IPS DF 4.7 (cell line): ENCODE measurements around the gene METTL15.
"Not testable (repeated sequence)": the region's sequence is repeated elsewhere in the genome, so short reads cannot be mapped to it uniquely, and the experiment has no call there.

Experiments
- DNase-seq: peaks from one replicate; pipeline ENCODE4 v3.0.0-alpha.2; 2013; ENCODE audit warnings: low spot score; ENCODE audit errors: extremely low read depth

Gene METTL15, protein sequence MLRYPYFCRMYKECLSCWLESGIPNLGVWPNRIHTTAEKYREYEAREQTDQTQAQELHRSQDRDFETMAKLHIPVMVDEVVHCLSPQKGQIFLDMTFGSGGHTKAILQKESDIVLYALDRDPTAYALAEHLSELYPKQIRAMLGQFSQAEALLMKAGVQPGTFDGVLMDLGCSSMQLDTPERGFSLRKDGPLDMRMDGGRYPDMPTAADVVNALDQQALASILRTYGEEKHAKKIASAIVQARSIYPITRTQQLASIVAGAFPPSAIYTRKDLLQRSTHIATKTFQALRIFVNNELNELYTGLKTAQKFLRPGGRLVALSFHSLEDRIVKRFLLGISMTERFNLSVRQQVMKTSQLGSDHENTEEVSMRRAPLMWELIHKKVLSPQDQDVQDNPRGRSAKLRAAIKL

DNA sequence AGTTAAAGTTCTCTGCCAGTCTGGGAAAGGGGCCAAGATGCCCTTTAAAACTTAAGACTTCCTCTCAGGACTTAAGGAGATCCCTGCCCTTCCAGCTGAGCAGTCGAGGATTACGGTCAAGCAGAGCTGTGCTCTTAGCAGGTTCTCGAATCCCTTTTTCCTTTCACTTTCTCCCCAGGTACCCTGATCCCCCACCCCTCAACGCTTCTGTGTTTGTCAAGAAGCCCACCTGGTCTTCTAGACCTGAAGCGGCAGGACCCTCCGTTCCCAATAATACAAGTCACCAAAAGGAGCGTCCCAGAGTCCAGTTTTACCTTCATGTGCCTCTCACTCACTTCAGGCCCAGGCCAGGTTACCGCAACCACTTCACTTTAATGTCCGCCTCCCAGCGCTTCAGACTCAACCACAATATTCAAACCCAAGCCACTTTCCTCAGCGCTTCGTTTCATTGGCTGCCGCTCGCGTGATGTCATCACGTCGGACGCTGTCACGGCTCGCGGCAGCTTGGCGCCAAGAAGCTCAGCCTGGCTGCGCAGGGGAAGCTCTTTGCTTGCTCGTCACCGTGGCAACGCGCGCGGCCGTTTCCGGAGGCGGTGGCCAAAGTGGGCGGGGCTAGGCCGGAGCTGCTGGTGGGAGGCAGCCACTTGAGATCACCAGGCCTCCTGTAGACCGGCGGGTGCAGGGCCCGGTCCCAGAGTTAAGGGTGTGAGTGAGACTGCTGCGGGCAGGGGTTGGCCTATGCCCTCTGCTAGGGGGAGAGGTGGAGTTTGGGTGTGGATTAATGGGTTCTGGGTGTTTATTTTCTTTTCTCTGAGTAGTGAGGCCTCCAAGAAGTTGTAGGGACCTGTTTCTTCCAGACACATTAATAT lies at the start of gene METTL15, which contains the start of gene KIF18A:
Gene METTL15 (plus strand): TSS at position 639 of the 869 bp plus-strand sequence. CDS start 4,947 bp downstream, outside the sequence.
Gene KIF18A (minus strand): TSS at position 407 of the 869 bp plus-strand sequence. CDS start 10,209 bp downstream, outside the sequence.
- peak; percentile 80 for DNase-seq

DNA sequence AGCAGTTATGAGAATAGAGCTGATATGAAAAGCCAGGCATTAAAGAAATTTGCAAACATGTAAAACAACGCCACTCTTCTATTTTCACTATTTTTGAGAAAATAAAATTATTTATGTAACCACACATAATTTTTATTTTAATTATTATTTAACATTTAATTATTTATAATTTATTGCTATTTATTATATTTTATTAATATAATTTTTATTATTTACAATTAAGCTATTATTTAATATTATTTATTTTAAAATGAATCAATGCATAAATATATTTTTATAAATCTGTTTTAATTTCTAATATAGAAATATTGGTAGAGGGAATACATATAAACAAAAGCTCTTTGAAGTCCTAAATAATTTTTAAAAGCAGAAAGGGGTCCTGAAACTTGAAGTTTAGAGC lies 36.9 kb upstream of the METTL15 start:
- DNase-seq = no peak

DNA sequence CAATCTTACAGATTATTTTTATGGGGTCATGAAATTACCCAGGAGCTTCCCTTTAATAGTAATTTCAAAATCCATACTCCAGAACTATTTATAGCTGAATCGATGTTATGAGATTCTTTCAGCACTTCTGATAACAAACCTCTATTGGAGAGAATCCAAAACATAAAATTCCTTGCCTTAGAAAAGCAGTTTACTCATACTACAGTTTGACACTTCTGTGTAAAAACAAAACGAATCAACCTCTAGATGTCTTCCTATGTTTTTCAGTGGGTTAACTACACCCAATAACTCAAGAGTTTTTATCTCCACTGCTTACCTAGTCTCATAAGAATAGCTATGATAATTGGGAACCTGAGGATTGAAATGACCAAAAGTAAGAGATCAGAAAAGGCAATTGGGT lies 35.9 kb upstream of the METTL15 start:
- no peak for DNase-seq

DNA sequence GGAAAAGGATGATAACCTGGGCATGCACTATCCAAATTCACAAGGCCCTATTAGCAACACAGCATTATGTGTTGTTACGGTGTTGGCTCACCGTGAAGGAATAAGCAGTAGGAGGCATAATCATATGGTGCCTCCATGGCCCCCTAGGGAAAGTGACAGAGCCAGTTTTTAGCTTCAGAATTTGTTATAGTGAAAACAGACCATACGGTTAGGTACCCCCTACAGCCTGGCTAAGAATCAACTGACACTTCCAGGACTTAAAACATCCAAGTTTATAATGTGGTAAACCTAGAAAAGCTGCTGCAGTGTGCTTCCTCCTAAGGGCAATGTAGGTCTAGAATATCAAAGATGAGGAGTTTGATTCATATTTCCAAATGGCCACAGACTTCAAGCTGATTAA lies 30.7 kb upstream of the METTL15 start:
- DNase-seq = no peak

DNA sequence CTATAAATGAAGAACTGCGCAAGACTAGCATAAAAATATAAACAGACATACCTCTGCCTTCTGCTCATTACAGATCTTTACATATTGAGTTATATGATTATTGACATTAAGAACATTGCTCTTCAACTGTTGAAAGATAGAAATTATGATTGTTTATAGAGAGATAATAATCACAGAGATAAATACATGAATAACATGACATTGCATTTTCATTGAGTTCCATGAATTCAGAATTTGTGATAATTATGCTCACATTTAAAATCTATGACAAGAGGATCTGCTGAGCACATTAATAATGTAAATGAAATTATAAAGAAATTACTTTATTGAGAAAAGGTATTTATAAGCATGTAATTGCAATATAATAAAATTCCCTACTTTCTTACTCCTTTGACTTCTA lies 25.1 kb upstream of the METTL15 start:
- no peak for DNase-seq

DNA sequence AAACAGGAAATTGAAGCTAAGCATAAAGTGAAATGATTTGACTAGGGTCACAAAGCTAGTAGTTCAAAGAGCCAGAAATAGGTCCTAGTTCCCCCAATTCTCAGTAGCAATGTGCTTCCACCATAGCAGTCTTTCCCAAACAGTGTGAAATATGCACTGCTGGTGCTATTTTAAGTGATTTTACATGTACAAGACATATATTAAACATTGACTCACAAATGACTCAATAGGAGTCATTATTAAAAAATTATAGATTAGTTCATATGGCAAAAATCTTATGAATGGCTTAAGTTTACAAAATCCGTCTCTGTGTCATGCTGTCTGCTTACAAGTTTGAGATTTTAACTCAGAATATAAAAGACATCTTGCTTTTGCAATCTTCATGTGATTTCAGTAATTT lies 21.6 kb upstream of the METTL15 start:
- DNase-seq = no peak

DNA sequence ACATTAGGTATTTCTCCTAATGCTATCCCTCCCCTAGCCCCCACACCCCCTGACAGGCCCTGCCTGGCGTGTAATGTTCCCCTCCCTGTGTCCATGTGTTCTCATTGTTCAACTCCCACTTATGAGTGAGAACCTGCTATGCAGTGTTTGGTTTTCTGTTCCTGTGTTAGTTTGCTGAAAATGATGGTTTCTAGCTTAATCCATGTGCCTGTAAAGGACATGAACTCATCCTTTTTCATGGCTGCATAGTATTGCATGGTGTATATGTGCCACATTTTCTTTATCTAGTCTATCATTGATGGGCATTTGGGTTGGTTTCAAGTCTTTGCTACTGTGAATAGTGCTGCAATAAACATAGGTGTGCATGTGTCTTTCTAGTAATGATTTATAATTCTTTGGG lies 21.0 kb upstream of the METTL15 start:
- not testable (repeated sequence) for DNase-seq

DNA sequence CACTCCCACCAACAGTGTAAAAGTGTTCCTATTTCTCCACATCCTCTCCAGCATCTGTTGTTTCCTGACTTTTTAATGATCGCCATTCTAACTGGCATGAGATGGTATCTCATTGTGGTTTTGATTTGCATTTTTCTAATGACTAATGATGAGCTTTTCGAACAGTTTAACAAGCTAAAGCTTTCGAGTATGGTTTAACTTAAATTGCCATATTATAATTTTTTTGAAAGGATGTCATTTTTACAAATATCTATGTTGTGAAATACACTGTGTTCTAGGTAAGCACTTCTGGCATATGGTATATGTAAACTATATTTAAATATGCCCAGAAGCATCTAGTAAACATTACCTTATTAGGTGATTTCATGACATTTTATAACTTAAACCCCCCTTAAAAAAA lies 20.5 kb upstream of the METTL15 start:
- not testable (repeated sequence) for DNase-seq

DNA sequence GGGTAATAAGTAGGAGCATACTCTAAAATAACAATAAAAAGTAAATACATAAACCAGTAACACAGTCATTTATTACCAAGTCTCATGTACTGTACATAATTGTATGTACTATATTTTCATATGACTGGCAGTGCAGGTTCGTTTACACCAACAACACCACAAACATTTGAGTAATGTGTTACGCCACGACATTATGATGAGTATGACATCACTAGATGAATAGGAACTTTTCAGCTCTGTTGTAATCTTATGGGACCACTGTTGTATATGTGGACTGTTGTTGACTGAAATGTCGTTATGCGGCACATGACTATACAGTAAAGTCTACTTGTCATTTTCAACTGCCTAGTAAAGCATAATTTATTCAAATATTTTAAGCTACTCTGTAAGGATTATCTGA lies 18.8 kb upstream of the METTL15 start:
- DNase-seq = no peak

DNA sequence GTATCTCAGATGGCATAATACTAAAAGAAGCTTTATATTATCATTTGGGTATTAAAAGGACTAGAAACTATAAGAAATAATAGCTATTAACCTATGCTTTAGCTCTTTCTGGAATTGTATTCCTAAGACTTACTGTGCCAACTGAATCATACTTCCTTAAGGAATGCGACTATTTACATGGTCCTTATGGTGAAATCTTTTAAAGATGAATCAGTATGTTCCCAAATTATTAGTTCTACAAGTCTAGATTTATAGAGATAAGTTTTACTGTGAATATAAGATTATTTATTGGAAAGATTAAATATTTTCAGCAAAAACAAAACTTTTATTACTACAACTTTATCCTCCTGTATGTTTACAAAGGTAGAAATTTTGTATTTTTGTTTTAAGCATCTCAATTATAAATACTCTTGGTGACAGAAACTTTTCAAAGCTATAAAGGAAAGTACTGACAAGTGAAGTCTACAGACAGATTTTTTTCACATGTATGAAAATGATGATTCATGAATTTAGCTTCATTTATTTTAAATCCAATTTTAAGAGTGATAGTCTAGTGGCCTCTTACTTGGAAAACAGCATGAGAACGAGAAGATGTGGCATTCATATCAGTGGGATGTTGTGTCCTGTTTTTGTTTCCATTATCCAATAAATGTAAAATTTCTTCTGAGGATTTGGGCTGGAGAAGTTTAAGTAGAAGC lies 18.0 kb upstream of the METTL15 start:
- no peak for DNase-seq

DNA sequence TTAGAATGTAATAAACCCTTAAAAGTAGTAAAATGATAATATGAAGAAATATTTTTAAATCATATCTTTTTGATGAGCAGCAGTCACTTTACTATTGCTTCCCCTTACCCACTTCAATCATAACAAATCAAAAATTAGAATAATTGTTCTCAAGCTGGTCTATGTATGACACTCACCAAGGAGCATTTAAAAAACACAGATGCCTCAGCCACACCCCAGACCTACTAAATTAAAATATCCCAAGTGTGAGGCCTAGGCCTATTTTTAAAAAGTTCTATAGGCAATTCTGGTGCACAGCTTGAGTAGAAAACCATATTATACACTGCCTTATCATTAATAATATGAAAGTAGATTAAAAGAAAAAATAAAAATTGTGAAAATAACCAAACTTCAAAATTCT lies 15.4 kb upstream of the METTL15 start:
- no peak for DNase-seq

DNA sequence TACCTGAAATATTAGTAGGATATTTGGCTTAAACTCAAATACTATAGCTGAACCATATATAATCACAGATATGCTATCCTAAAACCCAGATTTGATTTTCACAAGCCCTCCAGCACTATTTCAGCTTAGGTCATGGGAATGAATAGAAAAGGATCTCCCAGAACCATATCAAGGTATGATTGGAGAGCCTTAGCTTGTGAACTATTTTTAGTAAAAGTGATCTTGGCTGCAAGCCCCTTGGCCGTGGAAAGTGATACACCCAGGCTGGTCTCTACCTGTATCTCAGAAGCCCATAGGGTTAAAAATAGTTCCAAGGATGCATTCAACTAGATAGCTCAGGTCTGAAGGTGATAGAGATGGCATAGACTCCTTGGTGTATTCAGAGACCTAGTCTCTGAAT lies 9.9 kb upstream of the METTL15 start:
- no peak for DNase-seq

DNA sequence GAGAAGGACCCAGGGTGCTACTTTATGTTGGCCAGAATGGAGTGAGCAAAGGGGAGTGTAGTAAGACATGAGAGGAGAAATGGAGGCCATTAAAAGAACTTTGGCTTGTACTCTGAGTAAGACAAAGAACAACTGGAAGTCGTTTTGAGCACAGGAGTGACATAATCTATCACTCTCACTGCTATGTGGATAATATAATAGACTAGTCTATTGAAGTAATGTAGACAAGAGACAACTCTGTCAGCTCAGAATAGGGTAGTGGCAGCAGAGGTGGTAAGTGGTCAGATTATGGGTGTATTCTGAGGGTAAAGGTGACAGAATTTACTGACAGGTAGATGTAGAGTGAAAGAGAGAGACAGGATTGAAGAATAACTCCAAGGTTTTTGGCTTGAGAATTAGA lies 8.5 kb upstream of the METTL15 start:
- no peak for DNase-seq

DNA sequence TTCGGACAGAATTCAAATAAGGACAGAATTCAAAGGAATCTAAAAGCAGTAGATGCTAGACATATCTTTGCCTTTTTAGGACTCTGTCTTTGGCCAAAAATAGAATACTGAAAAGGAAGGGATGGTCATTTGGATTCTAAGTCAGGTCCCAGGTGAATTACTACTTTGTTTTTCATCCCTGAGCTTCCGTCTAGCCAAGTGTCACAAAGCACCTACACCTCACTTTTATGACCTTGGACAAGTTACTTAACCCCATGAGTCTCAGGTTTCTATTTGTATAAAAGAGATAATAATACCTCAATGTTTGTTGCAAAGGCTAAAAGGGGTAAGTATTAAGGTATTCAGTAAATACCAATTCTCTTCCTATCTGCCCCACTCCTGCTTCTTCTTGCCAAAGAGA lies 7.5 kb upstream of the METTL15 start:
- no peak for DNase-seq

DNA sequence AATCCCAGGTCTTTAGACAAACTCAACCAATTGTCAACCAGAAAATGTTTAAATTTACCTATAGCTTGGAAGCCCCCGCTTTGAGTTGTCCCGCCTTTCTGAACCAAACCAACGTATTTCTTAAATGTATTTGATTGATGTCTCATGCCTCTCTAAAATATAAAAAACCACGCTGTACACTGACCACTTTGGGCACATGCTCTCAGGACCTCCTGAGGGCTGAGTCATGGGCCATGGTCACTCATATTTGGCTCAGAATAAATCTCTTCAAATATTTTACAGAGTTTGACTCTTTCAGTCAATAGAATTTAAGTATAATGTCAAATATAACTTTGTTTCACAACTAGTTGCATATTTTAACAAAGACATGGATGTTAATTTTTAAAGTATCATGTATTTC lies 5.9 kb upstream of the METTL15 start:
- not testable (repeated sequence) for DNase-seq

DNA sequence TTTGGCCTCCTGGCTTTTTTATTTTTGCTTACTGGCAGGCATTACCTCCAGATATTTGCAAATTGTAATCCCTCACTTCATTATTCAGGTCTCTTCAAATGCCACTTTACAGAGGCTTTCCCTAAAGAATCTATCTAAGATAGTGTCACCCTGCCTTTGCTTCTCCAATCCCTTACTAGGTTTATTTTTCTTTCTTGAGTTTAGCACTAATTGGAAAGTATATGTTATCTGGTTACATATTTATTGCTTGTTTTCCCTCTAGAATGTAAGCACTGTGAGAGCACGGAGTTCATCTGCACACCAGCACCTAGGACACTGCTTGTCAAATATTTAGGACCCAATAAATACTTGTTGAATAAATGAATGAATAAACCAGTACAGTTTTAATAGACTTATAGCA lies 3.8 kb upstream of the METTL15 start:
- DNase-seq = no peak

DNA sequence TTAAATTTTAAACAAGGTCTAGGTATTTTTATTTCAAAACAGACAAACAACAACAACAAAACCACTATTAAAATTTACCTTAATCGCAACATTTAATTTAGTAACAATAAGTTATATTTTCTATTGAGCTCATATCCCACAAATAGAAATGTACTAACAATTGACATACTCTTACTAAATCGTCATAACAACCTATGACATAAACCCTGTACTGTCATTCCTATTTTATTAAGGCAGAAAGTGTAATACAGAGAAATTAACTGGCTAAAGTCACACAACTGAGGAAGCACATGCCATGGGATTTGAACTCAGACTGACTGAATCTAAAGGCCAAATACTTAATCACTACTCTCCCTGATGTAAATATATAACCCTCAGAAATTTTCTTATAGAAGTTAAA lies 3.2 kb upstream of the METTL15 start:
- DNase-seq = no peak

DNA sequence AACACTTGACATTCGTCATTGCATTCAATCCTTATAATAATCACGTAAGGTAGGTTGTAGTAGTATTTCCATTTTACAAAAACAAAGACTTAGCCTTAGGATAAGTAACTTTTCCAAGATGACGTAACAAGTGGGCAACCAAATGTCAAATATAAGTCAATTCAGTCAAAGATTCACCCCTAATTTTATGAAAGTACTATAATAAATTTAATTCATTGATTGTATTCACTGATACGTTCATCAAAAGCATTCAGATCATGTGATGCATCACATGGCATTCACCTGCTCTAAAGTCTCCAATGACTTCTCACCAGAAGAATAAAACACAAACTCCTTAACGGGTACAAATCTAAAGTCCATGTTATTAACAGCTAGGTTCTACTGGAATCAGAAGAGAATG lies 2.3 kb upstream of the METTL15 start:
- DNase-seq = no peak

DNA sequence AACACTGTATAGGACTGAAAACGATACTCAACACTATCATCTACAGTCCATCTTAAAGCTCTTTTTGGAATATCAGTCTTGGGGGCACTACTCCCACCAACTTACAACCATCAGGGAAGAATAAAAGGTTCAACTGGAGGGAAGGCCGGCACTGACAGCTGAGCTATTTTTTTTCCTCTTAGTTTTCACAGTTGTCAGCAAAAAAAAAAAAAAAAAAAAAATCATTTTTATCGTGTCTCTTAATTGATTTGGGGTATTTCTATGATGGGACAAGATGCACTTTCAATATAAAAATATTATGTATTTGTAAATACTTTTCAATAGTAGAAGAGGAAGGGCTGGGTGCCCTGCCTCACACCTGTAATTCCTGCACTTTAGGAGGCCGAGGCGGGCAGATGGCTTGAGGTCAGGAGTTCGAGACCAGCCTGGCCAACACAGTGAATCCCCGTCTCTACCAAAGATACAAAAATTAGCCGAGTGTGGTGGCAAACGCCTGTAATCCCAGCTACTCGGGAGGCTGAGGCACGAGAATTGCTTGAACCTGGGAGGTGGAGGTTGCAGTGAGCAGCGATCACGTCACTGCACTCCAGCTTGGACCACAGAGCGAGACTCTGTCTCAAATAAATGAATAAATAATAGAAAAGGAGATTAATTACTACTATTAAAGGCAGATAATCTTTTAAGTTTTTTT lies 1.7 kb upstream of the METTL15 start:
- DNase-seq = no peak

DNA sequence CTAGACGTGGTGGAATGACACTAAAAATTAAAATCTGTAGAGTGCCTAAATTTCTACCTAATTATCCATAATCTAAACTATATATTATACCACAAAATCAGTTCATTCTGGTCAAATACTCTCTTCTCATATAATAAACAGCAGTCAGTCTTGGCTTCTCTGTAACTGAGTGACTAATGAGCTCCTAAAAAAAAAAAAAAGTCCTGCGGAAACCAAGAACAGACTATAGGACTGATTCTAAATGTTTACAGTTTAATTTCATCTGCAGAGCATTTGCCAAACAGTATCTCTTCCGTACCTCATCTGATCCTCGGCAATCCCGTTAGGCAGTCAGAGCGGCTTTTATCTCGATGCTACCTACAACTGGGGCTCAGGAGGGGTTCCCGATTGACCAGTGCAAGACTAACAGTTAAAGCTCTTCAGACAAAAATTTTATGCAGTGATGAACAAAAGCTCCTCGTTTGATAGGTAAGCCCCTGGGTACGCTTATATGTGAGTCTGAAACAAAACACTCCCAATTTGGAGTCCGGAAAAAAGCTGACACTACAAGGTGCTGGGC lies 918 bp upstream of the METTL15 start:
- DNase-seq = no peak

DNA sequence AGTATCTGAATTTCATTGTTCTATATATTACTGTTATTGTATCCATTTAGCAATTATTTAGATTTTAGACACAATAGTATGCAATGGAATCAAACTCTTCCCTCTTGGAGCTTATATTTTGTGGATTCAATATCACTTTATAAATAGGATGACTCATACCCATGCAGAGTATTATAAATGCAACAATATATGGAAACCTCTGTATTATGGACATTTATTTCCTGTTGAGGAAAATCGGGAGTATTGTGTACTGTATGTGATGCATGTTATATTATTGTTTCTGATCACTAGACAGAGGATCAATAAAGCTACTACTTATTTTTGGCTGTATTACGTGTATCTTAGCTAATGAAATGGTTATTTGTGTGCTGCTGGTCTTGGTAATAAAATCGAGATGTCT lies 770 bp downstream of the METTL15 start:
- no peak for DNase-seq
